GM19324 (cell line): ENCODE data around the gene VGF.
"Not testable (repeated sequence)": the region's sequence is repeated elsewhere in the genome, so short reads cannot be mapped to it uniquely, and the experiment has no call there.

Source experiments
- ATAC-seq: cut with Tn5 transposase; IDR thresholded peaks from one replicate; pipeline ENCODE4 v1.9.1; 2021; ENCODE audit warnings: mild to moderate bottlenecking, moderate library complexity; ENCODE audit not compliant: unreplicated experiment, low FRiP score

VGF gene

DNA sequence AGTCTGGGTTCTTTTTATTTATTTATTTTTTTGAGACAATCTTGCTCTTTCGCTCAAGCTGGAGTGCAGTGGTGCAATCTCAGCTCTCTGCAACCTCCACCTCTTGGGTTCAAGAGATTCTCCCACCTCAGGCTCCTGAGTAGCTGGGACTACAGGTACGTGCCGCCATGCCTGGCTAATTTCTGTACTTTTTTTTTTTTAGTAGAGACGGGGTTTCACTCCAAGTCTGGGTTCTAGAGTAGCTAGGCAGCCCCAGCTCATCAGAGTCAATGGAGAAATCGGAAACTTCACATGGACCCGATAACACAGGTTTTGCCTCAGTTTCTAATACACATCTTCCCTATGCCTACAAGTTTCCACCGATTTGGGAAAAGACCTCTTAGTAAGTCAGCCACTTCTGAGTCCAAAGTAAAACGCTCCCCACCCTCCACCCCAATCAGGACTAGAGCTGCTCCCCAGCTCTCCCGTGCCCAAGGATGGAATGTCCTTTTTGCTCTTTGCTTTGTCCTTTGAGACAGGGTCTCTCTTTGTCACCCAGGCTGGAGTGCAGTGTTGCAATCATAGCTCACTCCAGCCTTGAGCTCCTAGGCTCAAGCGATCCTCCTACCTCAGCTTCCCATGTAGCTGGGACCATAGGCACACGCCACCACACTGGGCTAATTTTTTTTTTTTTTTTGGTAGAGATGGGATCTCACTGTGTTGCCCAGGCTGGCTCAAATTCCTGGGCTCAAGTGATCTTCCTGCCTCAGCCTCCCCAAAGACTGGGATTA lies 42.3 kb downstream of the VGF start:
- ATAC-seq: no peak

DNA sequence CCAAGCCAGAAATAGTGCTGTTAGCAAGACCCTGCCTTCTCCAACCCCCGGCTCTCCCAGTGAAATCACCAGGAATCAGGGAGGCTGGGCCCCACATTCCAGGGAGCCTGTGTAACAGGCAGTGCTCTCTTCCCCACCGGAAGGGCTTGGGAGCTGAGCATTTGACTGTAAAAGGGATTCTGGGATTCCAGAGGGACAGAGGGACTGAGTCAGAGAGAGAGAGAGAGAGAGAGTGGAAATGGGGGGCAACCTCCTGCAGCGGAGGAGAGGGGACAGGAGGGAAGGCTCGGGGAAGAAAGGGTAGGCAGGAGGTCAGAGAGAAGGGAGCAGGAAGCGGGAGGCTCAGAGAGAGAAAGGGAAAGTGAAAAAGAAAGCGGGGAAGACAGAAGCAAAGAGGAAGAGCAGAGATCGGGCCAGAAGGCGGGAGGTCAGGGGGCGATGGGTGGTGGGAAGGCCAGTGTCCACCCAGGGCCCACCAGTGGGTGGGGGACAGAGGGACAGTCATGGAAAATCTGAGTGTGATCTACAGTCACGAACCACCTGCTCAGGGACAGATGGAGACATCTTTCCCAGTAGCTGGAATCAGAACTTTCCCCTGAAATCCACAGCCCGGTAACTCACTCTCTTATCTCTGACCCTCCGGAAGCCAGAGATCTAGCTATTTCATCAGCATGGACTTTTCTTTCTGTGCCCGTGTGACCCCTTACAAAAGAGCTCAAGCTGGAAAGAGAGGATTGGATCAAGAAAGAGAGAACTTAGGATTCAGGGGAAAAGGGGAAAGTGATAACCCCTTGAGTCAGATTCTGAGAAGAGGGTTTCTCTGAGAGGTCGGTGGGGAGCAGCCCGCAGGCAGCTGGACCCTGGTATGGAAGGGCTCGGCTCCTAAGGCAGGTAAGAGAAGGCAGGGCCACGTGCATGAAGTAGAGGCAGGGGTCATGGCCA lies 43.1 kb downstream of the VGF start:
- no peak for ATAC-seq

DNA sequence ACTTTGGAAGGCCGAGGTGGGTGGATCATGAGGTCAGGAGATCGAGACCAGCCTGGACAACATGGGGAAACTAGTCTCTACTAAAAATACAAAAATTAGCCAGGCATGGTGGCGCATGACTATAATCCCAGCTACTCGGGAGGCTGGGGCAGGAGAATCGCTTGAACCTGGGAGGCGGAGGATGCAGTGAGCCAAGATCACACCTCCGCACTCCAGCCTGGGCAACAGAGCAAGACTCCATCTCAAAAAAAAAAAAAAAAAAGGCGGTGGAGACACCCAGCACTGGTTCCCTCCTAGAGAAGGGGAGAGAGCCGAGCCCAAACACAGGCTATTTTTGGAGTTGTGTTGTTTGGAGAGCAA lies 43.8 kb downstream of the VGF start:
- ATAC-seq: not testable (repeated sequence)

DNA sequence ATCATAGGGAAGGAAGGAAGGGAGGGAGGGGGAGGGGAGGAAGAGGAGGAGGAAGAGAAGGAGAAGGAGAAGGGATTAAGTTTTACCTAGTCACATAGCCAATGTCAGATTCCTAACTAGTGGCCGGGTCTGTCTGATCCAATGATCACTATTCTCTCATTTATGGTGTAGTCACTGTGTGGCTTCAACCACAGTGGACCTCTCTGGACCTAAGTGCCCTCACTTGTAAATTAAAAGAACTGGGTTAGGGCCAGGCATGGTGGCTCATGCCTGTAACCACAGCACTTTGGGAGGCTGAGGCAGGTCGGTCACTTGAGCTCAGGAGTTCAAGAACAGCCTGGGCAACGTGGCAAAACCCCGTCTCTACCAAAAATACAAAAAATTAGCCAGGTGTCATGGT lies 45.1 kb downstream of the VGF start:
- no peak for ATAC-seq

DNA sequence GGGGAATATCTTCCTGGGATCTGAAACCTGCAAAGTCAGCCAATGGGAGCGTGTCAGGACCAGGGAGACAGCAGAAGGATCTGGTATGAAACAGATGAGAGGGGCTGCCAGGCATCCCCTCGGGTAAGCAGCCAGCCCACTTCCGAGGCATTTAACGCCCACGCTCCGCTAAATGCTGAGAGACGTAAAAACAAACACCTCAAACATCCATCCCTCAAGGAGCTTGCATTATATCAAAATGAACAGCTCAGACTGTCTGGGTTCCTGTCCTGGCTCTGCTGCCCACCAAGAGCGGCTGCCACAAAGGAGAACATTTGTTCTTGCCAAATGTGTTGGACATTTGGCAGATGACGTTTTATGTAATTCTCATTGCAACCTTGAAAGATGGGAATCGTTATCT lies 45.5 kb downstream of the VGF start:
- no peak for ATAC-seq

DNA sequence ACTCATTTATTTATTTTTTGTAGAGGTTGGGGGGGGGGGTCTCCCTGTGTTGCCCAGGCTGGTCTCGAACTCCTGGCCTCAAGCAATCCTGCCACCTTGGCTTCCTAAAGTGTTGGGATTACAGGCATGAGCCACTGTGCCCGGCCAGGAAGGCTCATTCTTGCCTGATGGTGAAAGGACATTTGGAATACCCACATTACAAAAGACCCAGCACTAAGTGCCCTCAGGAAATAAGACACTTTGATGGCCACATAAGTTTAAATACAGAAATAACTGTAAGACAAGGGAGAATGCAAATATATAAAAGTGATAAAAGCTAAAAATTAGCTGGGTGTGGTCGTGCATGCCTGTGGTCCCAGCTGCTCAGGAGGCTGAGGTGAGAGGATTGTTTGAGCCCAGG lies 46.5 kb downstream of the VGF start:
- ATAC-seq: no peak

DNA sequence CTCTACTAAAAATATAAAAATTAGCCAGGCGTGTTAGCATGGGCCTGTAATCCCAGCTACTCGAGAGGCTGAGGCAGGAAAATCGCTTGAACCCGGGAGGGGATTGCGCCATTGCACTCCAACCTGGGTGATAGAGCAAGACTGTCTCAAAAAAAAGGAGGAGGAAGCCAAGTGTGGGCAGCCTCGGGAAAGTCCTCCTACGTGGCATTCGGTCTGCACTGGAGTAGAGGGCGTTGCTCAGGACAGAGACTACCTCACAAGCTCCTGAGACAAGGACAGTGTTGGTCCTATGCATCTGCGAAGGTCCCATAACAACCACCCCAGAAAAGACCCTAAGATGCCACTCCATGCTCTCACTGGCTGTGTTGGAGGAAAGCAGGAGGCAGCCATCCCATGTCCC lies 48.5 kb downstream of the VGF start:
- no peak for ATAC-seq

DNA sequence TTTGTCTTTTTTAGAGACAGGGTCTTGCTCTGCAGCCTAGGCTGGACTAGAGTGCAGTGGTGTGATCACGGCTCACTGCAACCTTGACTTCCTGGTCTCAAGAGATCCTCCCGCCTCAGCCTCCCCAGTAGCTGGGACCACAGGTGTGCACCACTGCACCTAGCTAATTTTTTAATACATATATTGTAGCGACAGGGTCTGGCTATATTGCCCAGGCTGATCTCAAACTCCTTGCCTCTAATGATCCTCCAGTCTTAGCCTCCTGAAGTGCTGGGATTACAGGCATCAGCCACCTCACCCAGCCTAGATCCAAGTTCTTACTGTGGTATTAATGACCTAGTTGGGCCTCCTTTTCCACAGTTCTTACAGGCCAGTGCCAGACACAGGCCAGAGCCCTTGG lies 50.2 kb downstream of the VGF start:
- ATAC-seq: no peak

DNA sequence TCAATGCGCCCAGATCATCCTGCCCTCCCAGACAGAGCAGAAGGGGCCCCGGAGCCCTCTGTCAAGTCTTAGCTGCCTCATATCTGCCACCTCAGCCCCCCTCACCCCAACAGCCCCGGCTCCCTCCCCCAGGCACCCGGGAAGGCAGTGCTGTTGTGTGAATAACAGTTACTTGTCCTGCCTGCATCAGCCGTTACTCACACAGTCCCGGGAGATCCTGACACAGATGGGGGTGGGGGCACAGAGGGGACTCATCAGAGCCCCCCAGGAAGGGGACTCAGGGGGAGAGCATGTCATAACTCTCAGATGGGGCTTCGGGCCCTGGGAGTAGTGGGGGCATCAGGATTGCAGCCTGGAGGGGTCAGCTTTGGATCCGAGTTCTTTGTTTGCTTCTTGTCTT lies 50.9 kb downstream of the VGF start:
- no peak for ATAC-seq

DNA sequence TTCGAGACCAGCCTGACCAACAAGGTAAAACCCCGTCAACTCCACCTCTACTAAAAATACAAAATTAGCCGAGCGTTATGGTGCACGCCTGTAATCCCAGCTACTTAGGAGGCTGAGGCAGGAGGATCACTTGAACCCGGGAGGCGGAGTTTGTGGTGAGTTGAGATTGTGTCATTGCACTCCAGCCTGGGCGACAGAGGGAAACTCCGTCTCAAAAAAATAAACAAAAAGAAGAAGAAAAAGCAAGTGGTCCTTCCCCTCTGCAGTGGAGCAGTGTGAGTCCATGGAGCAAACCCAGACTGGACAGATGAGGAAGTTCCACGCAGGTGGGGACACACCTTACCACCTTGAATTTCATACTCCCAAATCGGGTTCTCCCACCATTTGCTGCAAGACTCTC lies 51.5 kb downstream of the VGF start:
- ATAC-seq: no peak

DNA sequence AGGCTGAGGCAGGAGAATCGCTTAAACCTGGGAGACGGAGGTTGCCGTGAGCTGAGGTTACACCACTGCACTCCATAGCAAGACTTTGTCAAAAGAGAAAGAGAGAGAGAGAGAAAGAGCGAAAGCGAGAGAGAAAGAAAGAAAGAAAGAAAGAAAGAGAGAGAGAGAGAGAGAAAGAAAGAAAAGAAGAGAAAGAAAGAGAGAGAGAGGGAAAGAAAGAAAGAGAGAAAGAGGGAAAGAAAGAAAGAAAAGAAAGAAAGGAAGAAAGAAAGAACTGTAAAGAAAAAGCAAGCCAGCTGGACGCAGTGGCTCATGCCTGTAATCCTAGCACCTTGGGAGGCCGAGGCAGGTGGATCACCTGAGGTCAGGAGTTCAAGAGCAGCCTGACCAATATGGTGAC lies 52.2 kb downstream of the VGF start:
- not testable (repeated sequence) for ATAC-seq
